ENCODE measurements around the gene CHAF1B.

The CHAF1B gene

DNA sequence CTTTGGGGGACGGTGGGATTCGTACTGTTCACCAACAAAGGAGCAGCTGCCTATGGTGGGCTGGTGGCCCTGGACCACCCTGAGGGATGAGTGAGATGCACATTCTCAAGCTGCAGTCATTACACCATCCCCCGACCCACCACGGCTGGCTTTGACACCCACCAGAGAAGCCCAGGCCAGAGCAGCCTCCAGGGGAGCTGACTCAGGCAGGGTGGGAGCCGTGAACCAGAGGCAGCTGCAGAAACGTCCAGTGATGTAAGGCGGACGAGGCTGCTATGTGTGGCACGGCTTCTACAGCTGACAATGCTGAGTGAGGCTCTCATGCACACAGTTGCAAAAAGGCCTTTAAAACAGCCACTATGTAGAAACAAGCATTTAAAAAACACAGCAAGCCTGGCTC, 40.1 kb downstream of the CHAF1B start:
- no peak for DNase-seq (ENCODE audit: low spot score)
- no peak for TF ChIP-seq CTCF (IDR thresholded peaks at IDR 0.05; ENCODE audit: borderline replicate concordance, control extremely low read depth, extremely low read depth, insufficient read depth, missing control alignments)
- in situ Hi-C loops (cut with MboI; ENCODE audit: low sequenced_read_pairs, unreplicated experiment) = loop anchor here (10.0 kb wide), 1 partner anchor 510 kb away; no protein-coding TSS in a partner anchor

DNA sequence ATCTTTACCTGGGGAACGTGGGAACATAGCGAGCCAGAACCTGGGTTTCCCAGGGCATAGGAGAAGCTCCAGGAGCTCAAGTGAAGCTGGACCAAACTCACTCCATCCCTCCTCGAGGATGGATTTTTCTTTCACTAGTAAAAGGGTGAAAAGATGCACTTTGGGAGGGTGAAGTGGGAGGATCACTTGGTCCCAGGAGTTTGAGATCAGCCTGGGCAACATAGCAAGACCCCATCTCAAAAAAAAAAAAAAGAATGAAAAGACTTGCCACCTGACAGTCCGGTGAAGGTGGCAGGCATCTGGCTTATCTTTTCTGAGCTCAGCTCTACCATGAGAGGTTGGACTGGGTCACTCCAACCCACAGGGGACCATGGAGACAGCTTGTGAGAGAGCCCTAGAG, 42.3 kb downstream of the CHAF1B start:
- in situ Hi-C loops (cut with MboI; ENCODE audit: low sequenced_read_pairs, unreplicated experiment) = loop anchor here (10.0 kb wide), 1 partner anchor 507 kb away; no protein-coding TSS in a partner anchor
- TF ChIP-seq CTCF (IDR thresholded peaks at IDR 0.05; ENCODE audit: borderline replicate concordance, control extremely low read depth, extremely low read depth, insufficient read depth, missing control alignments) = no peak
- no peak for DNase-seq (ENCODE audit: low spot score)

GRCh38 chr21:36428761-36429432, 43.7 kb downstream of the CHAF1B start:
- in situ Hi-C loops (cut with MboI; ENCODE audit: low sequenced_read_pairs, unreplicated experiment) = loop anchor here (10.0 kb wide), 1 partner anchor 506 kb away; no protein-coding TSS in a partner anchor
- no peak for TF ChIP-seq CTCF (IDR thresholded peaks at IDR 0.05; ENCODE audit: borderline replicate concordance, control extremely low read depth, extremely low read depth, insufficient read depth, missing control alignments)
- DNase-seq (ENCODE audit: low spot score) = no peak

DNA sequence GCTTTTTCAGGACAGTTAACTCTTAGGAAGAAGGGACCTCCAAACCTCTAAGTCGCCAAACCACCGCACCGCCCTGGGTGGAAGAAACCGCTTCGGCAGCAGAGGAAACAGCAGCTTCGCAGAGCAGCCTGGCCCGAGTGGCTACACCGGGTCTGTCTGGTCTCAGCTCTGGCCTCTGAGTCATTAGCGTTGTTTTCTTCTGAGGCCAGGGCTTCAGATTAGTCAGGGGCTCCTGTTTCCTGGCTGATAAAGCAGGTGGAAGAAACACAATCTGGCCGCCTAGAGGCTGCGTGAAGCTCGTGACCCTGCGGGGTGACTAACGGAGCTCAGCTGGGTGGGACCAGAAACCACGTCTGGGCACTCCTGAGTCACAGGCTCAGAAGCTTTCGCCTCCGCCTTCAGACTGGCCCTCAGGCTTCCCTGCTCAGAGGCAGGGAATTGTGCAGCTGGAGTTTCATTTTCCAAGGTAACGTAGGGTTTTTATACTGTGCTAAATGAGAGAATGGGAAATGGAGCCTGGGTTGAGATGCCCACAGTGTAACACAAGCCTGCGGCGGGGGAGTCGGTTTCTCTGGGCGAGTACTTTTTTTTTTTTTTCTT, 44.9 kb downstream of the CHAF1B start:
- in situ Hi-C loops (cut with MboI; ENCODE audit: low sequenced_read_pairs, unreplicated experiment) = loop anchor here (10.0 kb wide), 1 partner anchor 505 kb away; no protein-coding TSS in a partner anchor
- no peak for TF ChIP-seq CTCF (IDR thresholded peaks at IDR 0.05; ENCODE audit: borderline replicate concordance, control extremely low read depth, extremely low read depth, insufficient read depth, missing control alignments)
- peak; percentile 86 for DNase-seq (ENCODE audit: low spot score)

- in situ Hi-C loops (cut with MboI; ENCODE audit: low sequenced_read_pairs, unreplicated experiment) = no loop called here
- no peak for DNase-seq (ENCODE audit: low spot score)
These were observed 45.6 kb downstream of the CHAF1B start for GRCh38 chr21:36430841-36431240.

GRCh38 chr21:36431252-36431651, 46.1 kb downstream of the CHAF1B start:
- no peak for DNase-seq (ENCODE audit: low spot score)
- in situ Hi-C loops (cut with MboI; ENCODE audit: low sequenced_read_pairs, unreplicated experiment) = no loop called here
- no peak for TF ChIP-seq CTCF (IDR thresholded peaks at IDR 0.05; ENCODE audit: borderline replicate concordance, control extremely low read depth, extremely low read depth, insufficient read depth, missing control alignments)

More at GRCh38 chr21:36430841-36431240, 45.6 kb downstream of the CHAF1B start:
- no peak for TF ChIP-seq CTCF (IDR thresholded peaks at IDR 0.05; ENCODE audit: borderline replicate concordance, control extremely low read depth, extremely low read depth, insufficient read depth, missing control alignments)
